PC-9 (cell line): ENCODE results near the gene TMEM232. TPM values are rescaled to one million over a fixed set of nuclear protein-coding genes. Genes with fewer than 3 reads are reported as not detected.

Experiments used
- BruUV-seq: library from RNA; stranded (reverse); fragments of 400-500 nt; replicated peaks from 2 replicates; lab custom pipeline; 2021; lab: Mats Ljungman, UMichigan
- CTCF ChIA-PET: fragments of 300-600 bp; sonication (Branson Sonifier 250); formaldehyde crosslinking; loops from one replicate; lab custom pipeline; 2022; ENCODE audit warnings: antibody characterized with exemption; lab: Charles Lee
- POLR2A ChIA-PET: fragments of 300-600 bp; sonication (Branson Sonifier 250); formaldehyde crosslinking; loops from one replicate; lab custom pipeline; 2022; ENCODE audit warnings: antibody characterized with exemption; ENCODE audit not compliant: unreplicated experiment; lab: Charles Lee
- DNase-seq, 2 experiments: peaks; one replicate each; pipeline versions ENCODE4 v3.0.0 to v3.0.0-alpha.2; 2015 to 2022; ENCODE audit warnings: mixed read lengths in 1 of 2
- H2AFZ ChIP-seq: fragments of 200-600 bp; sonication (generic); 2 replicates; pipeline ENCODE4 v1.8.1; 2017; ENCODE audit warnings: antibody characterized with exemption
- H3F3A ChIP-seq: fragments of 200-600 bp; sonication (generic); 2 replicates; pipeline ENCODE4 v1.8.1; 2017; ENCODE audit warnings: antibody characterized with exemption, mild to moderate bottlenecking, low read depth; ENCODE audit not compliant: insufficient read depth
- H3K27ac ChIP-seq: fragments of 200-600 bp; sonication (generic); 2 replicates; pipeline ENCODE4 v1.6.1; 2016; ENCODE audit warnings: mixed run types
- H3K27me3 ChIP-seq: fragments of 200-600 bp; sonication (generic); 2 replicates; pipeline ENCODE4 v1.6.1; 2016; ENCODE audit warnings: low read depth, mixed run types; ENCODE audit not compliant: insufficient read depth
- H3K36me3 ChIP-seq: fragments of 200-600 bp; sonication (generic); 2 replicates; pipeline ENCODE4 v1.6.1; 2016; ENCODE audit warnings: low read depth, mixed run types
- H3K4me1 ChIP-seq: fragments of 200-600 bp; sonication (generic); replicated peaks from 2 replicates; pipeline ENCODE4 v1.6.1; 2016; ENCODE audit warnings: mixed run types; ENCODE audit not compliant: insufficient read depth
- H3K4me2 ChIP-seq: fragments of 200-600 bp; sonication (generic); 2 replicates; pipeline ENCODE4 v1.6.1; 2017; ENCODE audit warnings: mixed run types
- H3K4me3 ChIP-seq: fragments of 200-600 bp; sonication (generic); 2 replicates; pipeline ENCODE4 v1.6.1; 2016; ENCODE audit warnings: mixed run types
- H3K79me2 ChIP-seq: fragments of 200-600 bp; sonication (generic); 2 replicates; pipeline ENCODE4 v1.6.1; 2017; ENCODE audit warnings: low read depth, mixed run types
- H3K9me2 ChIP-seq: fragments of 200-600 bp; sonication (generic); 2 replicates; pipeline ENCODE4 v1.8.1; 2017; ENCODE audit warnings: mild to moderate bottlenecking; ENCODE audit not compliant: insufficient read depth
- H3K9me3 ChIP-seq: fragments of 200-600 bp; sonication (generic); 2 replicates; pipeline ENCODE4 v1.8.1; 2016; ENCODE audit warnings: low read depth; ENCODE audit not compliant: insufficient read depth
- H4K20me1 ChIP-seq: fragments of 200-600 bp; sonication (generic); 2 replicates; pipeline ENCODE4 v1.8.1; 2017; ENCODE audit not compliant: insufficient read depth
- CTCF ChIP-seq: fragments of 200-600 bp; sonication (generic); conservative IDR thresholded peaks from 2 replicates; pipeline ENCODE4 v1.6.1; 2017; ENCODE audit warnings: mixed run types, antibody characterized with exemption, mild to moderate bottlenecking, moderate library complexity
- EZH2 ChIP-seq: fragments of 200-600 bp; sonication (generic); IDR thresholded peaks from 2 replicates; pipeline ENCODE4 v1.8.0; 2017; ENCODE audit warnings: antibody characterized with exemption, low read depth
- intact Hi-C: fragments of 100-400 bp; cut with micrococcal nuclease; formaldehyde crosslinking; loops from one replicate; pipeline ENCODE4 v1.10.0; 2022; ENCODE audit not compliant: unreplicated experiment
- total RNA-seq: library from RNA; stranded (reverse); gene quantifications from 2 replicates; pipeline ENCODE4 v1.2.3, GENCODE V29; 2021

TMEM232 gene
- total RNA-seq, 1 experiment from 2014 or later = 0.65 TPM

DNA sequence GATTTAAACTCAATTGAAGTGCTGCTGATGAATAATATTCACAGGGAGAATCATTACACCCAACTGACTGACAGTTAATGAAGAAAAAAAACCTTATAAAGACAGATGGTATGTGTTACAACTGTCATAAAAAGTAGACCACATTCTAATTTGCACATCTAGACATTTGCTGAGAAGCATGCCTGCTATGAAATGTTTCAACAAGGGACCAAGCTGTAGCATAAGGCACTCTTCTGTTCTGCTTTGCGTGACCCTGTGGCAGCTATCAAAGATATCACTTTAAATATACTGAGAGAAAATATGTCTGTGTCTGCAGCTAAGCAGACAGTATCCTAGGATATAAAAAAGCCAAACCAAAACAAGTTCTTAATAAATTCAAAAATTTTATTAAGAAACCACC lies 153.7 kb downstream of the TMEM232 start:
- Histone ChIP-seq H4K20me1 (no peaks in the 10 kb centered on the region), H3K4me2 (no peak overlapping the region), H2AFZ (no peak overlapping the region), H3K9me2 (no peaks in the 10 kb centered on the region), H3K27me3 (no peaks in the 10 kb centered on the region), H3K36me3 (no peaks in the 10 kb centered on the region), H3K4me1 (no peaks in the 10 kb centered on the region), H3K79me2 (no peaks in the 10 kb centered on the region), H3K4me3 (no peak overlapping the region), H3F3A (no peaks in the 10 kb centered on the region), H3K27ac (no peak overlapping the region), H3K9me3 (no peaks in the 10 kb centered on the region; the same call in 1 of the 2 replicates)
- intact Hi-C loops = no loop called here
- ChIA-PET POLR2A (no interaction called here), CTCF (no interaction called here)
- TF ChIP-seq CTCF (no peak), EZH2 (no peak)
- BruUV-seq = no TSS peak
- DNase-seq = no peak

DNA sequence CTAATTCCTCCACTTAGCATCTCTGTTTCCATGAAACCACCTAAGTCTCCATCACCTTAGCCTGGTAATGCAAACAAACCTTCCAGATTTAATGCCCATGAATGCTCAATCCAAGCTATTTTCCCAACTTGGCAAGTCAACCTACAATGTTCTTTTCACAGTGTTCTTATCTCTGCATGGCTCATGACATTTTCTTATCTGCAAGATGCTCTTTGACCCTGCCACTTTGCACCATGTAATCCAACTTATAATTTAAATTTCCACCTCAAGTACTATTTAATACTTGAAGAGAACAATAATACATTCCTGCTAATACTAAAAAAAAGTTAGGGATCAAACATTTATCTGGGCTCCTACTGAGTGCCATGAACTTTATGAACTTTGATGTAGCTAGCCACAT lies 164.3 kb downstream of the TMEM232 start:
- no peak for TF ChIP-seq CTCF
- TF ChIP-seq EZH2 = no peak
- intact Hi-C loops = no loop called here
- Histone ChIP-seq H3K4me1 (no peaks in the 10 kb centered on the region), H4K20me1 (no peaks in the 10 kb centered on the region), H3K4me3 (no peak overlapping the region), H3K9me2 (0 out of 2 replicates have a peak, but pooled peaks cover 3% of the 10 kb centered on the region), H3K27me3 (no peaks in the 10 kb centered on the region), H2AFZ (no peak overlapping the region), H3K9me3 (no peaks in the 10 kb centered on the region), H3K36me3 (no peaks in the 10 kb centered on the region), H3K27ac (no peak overlapping the region), H3K79me2 (no peaks in the 10 kb centered on the region), H3K4me2 (no peak overlapping the region), H3F3A (no peaks in the 10 kb centered on the region)
- ChIA-PET CTCF (no interaction called here), POLR2A (no interaction called here)
- no TSS peak for BruUV-seq
- no peak for DNase-seq

DNA sequence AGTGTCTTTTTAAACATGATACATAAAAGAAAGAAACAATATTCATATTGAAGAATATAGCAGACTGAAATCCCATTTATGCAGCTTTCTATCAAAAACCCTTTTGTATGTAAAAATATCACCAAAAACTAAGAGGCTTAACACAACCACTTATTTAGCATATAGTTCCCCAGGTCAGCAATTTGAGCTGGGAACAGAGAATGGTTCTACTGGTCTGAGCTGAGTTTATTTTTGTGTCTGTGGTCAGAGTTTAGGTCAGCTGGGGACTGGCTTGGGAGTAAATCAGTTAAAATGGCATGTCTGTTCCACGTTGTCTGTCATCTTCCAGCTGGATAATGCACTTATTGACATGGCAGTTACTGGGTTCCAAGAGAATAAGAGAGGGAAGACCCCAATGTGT lies 165.0 kb downstream of the TMEM232 start:
- H3K27me3 ChIP-seq = no peaks in the 10 kb centered on the region
- no peaks in the 10 kb centered on the region for H3K36me3 ChIP-seq
- CTCF ChIA-PET = no interaction called here
- no TSS peak for BruUV-seq
- no peak overlapping the region for H3K4me2 ChIP-seq
- no peak overlapping the region for H3K27ac ChIP-seq
- H3F3A ChIP-seq = no peaks in the 10 kb centered on the region
- no peaks in the 10 kb centered on the region for H3K9me3 ChIP-seq
- no peaks in the 10 kb centered on the region for H3K79me2 ChIP-seq
- no peaks in the 10 kb centered on the region for H4K20me1 ChIP-seq
- TF ChIP-seq CTCF (no peak), EZH2 (no peak)
- no peak overlapping the region for H2AFZ ChIP-seq
- H3K9me2 ChIP-seq = 0 out of 2 replicates have a peak, but pooled peaks cover 3% of the 10 kb centered on the region
- H3K4me3 ChIP-seq = no peak overlapping the region
- no peak for DNase-seq
- intact Hi-C loops = no loop called here
- POLR2A ChIA-PET = no interaction called here
- no peaks in the 10 kb centered on the region for H3K4me1 ChIP-seq
